ENCODE results near the gene RAB24.
"Not testable (repeated sequence)": the region's sequence is repeated elsewhere in the genome, so short reads cannot be mapped to it uniquely, and the experiment has no call there.

RAB24 gene

DNA sequence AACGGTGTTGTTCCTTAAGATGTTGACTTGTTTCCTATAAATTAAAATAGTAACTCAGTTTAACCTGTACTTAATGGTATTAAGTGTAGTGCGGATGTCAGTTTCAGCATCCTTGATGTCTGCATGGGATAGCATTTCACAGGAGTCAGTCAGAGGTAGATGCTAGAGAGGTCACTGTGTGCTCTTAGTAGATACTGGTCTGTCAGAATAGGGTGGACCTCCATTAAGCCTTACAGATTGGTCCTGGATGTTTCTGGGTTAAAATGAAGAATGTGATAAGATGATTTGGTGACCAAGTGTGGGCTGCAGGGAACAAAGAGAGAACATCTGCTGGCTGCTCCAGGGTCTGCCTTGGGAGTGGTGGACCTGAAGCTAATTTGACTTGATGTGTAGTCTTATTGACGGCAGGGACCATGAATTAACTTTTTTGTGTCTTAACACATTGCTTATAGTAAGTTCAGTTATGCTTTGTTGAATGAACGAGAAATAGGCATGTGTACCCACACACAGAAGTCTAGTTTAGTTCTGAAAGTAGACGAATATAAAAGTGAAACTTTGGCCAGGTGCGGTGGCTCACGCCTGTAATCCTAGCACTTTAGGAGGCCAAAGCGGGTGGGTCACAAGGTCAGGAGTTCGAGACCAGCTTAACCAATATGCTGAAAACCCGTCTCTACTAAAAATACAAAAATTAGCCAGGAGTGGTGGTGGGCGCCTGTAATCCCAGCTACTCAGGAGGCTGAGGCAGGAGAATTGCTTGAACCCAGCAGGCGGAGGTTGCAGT lies 12.5 kb downstream of the RAB24 start:
- DNase-seq, result no peak

DNA sequence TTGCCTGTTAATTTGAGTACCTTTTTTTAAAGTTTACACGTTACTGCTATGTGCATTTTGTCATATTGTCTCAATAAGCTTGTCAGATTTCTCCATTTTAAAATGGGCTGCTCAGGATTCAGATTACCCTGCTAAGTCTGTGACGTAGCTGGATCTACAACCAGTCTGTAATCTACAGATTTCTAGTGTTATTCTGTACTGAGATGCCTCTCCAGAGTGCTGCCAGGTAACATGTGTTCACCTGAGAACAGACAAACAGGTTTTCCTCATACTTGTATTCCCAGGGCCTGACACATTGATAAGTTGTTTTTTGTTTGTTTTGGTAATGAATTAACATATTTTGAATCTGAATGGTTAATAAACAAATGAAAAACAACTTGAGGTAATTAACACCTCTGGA lies 15.3 kb downstream of the RAB24 start:
- DNase-seq, result no peak

DNA sequence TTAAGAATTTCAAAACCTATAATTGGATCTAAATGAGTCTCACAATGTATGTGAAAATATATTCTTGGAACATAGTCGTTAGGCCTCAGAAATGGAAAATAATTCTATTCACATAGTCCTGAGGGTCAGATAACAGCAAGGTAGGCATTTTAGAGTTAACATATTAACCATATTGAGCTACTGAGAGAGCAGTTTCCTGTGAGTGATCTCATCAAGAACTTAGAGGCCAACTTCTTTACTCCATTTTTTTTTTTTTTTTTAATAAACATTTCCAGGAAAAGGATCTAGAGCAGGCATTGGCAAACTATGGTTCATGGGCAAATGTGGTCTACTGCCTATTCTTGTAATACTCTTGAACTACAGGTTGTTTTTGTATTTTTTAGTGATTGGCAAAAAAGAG lies 26.6 kb downstream of the RAB24 start:
- no peak for DNase-seq

DNA sequence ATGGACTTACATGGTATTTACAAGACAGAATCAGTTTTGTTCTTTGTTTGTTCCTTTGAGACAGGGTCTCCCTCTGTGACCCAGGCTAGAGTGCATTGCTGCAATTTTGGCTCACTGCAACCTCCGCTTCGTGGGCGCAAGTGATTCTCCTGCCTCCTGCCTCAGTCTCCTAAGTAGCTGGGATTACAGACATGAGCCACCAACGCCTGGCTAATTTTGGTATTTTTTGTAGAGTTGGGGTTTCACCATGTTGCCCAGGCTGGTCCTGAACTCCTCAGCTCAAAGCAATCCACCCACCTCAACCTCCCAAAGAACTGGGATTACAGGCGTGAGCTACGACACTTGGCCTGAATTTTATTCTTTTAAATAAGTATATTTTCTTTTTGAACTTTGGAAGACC lies 27.6 kb downstream of the RAB24 start:
- no peak for DNase-seq

DNA sequence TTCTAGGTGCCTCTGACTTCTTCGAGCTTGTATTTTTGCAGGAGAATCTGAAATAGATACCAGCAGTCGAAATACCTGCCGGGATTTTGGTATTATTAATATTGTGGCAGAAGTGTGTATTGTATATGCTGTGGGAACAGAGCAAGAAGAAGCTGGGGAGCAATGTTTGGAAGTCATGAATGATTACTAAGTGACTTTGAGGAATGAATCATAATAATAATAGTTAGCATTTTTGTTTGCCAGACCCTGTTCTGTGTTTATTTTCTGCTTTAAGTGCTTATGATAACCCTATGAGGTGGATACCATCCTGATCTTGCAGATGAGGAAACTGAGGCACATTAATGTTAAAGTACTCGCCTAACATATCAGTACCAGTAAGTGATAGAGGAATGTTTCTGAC lies 32.4 kb downstream of the RAB24 start:
- no peak for DNase-seq

DNA sequence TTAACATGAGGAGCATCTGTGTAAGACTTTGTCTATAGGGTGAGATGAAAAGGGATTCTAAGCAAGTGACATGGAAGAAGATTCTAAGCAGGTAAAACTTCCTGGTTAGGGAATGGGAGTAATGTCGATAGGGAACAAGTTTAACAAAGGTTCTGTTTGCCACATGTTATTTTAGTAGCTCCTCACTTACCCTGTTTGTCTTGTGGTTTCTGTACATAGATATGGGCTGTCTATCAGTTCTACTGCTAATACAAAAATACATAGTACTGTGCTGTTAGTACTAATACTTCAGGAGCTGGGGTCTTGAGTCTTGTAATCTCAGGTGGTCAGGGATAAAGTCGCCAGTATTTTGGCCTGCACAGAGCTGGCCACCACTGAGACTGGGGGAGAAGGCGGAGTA lies 32.9 kb downstream of the RAB24 start:
- DNase-seq, result no peak

DNA sequence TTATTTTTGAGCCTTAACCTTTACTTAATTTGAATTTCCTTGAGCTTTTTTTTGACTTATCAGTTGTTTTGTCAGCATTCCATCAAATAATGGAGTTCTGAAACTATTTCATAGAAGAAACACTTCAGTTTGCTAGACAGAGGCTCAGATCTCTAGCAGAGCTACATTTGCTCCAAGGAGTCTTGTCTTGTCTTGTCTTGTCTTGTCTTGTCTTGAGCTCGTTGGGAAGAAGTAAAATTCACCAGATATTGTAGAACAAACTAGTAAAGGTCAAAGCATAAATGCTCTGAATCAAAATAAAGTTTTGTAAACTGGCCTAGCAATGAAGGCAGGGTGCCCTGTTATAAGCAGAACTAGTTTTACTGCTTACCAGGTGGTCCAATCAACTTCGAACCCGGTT lies 33.5 kb downstream of the RAB24 start:
- DNase-seq, result no peak

DNA sequence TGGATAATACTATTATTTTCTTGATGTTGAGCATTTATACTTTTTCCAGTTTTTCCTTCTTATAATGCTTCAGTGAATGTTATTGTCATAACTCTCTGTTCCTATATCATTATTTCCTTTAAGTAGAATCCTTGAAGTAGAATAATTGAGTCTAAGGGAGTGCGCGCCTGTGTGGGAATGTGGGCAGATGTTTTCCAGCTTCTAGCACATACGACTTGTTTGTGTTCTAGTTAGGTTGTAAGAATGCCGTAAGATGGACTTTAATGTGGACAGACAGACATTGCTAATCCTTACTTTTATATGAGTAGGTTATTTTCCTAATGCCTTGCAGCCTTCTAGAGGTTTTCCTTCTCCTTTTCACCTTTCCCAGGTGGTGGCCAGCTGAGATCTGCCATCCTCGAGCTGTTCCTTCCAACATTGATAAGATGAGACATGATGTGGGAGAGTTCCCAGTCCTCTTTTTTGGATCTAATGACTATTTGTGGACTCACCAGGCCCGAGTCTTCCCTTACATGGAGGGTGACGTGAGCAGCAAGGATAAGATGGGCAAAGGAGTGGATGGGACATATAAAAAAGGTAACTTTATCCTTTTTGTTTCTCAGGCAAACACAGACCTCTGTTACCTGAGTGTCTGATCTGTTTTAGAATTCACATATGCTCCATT lies 34.2 kb downstream of the RAB24 start:
- no peak for DNase-seq

DNA sequence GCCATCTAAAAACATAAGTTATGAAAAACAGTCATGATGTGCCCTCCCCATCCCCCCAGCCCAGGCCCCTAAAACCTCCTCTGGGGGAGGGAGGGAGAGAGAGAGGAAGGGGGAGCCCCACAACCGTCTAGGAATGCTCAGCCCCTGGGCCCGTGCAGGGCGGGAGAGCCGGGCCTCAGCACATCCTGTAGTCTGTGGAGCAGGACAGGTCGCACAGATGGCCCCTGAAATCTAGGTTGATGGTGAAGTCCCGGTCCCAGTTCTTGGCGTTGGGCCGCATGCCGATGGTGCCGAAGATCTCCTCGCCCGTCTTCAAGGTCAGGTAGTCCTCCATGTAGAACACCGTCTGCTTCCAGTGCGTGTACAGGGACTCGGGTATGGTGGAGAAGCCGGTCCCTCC lies 38.1 kb downstream of the RAB24 start:
- no peak for DNase-seq

DNA sequence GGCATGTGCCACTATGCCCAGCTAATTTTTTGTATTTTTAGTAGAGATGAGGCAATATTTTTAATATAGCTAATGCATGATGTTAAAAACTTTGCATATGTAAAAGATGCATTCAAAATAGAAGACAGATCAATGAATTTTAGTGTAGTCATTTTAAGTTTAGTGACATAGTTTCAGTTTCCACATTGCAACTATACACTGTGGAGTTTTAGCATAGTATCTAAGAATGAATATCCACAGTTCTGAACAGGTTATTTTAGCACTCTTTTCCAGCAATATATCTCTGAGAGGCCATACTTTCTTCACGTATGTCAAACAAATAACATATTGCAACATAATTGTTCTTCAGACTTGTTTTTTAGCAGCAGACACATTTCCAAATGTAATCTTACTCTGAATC lies 39.3 kb downstream of the RAB24 start:
- DNase-seq, result no peak

DNA sequence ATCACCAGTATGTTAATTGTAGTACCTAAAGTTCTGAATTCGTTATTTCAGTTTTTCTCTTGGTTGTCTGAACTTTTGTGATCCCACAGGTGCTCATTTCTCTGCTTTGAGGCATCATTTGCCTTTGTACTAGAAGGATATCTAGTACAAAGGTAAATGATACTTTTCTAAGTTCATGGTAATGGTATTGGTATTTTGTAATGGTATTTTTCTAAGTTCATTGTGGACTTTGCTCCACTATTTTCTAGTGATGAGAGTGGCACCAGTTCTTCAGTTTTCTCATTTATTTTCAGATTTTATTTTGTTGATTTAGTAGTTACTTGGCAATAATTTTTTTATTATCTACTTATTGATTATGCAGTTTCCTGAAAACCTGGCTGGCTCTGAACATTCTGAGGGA lies 42.0 kb downstream of the RAB24 start:
- no peak for DNase-seq

DNA sequence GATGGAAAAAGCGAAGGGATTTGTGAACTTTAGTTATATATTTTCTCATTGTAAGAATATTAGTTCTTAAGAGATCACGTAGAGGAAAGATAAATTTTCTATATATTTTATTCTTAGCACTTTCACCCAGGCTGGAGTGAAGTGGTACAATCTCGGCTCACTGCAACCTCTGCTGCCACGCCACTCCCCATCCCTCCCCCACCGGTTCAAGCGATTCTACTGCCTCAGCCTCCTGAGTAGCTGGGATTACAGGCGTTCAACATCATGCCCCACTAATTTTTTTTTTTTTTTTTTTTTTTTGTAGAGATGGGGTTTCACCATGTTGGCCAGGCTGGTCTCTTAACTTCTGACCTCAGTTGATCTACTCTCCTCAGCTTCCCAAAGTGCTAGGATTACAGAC lies 42.6 kb downstream of the RAB24 start:
- no peak for DNase-seq

DNA sequence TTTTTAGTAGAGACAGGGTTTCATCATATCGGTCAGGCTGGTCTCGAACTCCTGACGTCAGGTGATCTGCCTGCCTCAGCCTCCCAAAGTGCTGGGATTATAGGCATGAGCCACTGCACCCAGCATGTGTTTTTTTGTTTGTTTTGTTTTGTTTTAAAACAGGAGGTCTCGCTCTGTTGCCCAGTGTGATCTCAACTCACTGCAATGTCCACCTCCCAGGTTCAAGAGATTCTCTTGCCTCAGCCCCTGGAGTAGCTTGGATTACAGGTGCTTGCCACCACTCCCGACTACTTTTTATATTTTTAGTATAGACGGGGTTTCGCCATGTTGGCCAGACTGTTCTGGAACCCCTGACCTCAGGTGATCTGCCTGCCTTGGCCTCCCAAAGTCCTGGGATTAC lies 44.8 kb downstream of the RAB24 start:
- DNase-seq, result not testable (repeated sequence)

DNA sequence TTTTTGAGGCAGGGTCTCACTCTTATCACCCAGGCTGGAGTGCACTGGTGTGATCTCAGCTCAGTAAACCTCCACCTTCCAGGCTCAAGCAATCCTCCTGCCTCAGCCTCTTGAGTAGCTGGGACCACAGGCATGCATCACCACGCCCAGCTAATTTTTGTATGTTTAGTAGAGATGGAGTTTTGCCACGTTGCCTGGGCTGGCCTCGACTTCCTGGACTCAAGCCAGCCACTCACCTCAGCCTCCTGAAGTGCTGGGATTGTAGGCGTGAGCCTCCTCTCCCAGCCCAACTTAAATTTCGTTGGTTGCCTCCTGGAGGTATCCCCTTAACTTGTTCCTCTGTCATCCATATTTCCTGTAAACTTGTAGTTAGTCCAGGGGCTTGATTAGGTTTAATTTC lies 47.2 kb downstream of the RAB24 start:
- no peak for DNase-seq

DNA sequence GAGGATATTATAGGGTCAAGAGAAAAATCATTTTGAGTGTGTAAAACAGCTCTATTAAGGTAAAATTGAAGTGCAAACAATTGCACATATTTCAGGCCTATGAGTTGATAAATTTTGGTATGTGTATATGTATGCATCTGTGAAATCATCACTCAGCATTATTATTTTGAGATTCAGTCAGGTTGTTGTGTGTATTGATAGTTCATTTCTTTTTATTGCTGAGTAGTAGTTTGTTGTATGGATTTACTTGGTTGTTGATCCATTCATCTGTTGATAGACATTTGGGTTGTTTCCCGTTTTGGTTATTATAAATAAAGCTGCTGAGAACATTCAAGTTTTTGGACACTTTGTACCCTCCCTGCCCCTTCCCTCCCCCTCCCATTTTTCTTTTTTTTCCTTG lies 50.3 kb downstream of the RAB24 start:
- no peak for DNase-seq
